RWPE2 (cell line): ENCODE measurements around the gene TARP.
A peak's percentile ranks its signal among the peaks of the same experiment; 100 is the strongest.

ENCODE experiments used
- ATAC-seq: fragments of 200-7000 bp; cut with Tn5 transposase; 3 replicates; pipeline ENCODE4 v1.9.1; 2021; ENCODE audit warnings: low read depth
- DNase-seq: peaks from one replicate; pipeline ENCODE4 v3.0.0-alpha.2; 2020; ENCODE audit warnings: low spot score
- H3K27ac ChIP-seq: fragments of 450-650 bp; 2 replicates; pipeline ENCODE4 v1.5.1; 2017; ENCODE audit warnings: mild to moderate bottlenecking; ENCODE audit not compliant: poor library complexity, severe bottlenecking
- H3K27me3 ChIP-seq: fragments of 250-450 bp; sonication (Bioruptor Pico); 2 replicates; pipeline ENCODE4 v1.5.1; 2021; ENCODE audit warnings: mild to moderate bottlenecking, moderate library complexity; ENCODE audit not compliant: insufficient read depth, poor library complexity, severe bottlenecking
- H3K36me3 ChIP-seq: fragments of 250-450 bp; sonication (Bioruptor Pico); 2 replicates; pipeline ENCODE4 v1.5.1; 2020; ENCODE audit warnings: low read depth, mild to moderate bottlenecking, moderate library complexity
- H3K4me1 ChIP-seq: fragments of 250-450 bp; sonication (Bioruptor Pico); 2 replicates; pipeline ENCODE4 v1.5.1; 2021; ENCODE audit warnings: mild to moderate bottlenecking, moderate library complexity; ENCODE audit not compliant: insufficient read depth, poor library complexity, severe bottlenecking
- H3K4me3 ChIP-seq: fragments of 250-450 bp; sonication (Bioruptor Pico); 2 replicates; pipeline ENCODE4 v1.5.1; 2021; ENCODE audit warnings: mild to moderate bottlenecking, moderate library complexity; ENCODE audit not compliant: severe bottlenecking
- H3K9me3 ChIP-seq: fragments of 250-450 bp; sonication (Bioruptor Pico); 2 replicates; pipeline ENCODE4 v1.5.1; 2021; ENCODE audit warnings: mild to moderate bottlenecking, moderate library complexity; ENCODE audit not compliant: severe bottlenecking
- TF ChIP-seq, protein P1 (sequence below): fragments of 450-650 bp; IDR thresholded peaks from one replicate; pipeline ENCODE4 v1.5.1; 2017; ENCODE audit warnings: mild to moderate bottlenecking, moderate library complexity; ENCODE audit not compliant: poor library complexity, severe bottlenecking

The TARP gene

DNA sequence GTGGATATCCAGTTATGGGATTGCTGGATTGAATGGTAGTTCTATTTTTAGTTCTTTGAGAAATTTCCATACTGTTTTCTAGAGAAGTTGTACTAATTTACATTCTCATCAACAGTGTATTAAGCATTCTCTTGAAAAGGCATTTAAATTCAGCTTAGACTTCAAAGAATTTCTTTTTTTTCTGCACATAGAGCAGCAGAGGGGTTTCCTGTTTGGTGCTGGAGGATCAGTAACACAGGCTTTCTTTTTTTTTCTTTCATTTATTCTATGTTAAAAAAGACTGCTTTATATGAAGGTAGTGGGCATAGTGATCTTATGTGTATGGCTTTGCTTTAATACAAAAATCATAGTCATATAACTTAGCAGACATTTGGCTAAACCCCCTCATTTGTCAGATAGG is 47.6 kb upstream of the TARP start:
- H3K9me3 ChIP-seq = no peaks in the 10 kb centered on the region
- H3K36me3 ChIP-seq = no peaks in the 10 kb centered on the region
- TF ChIP-seq, protein P1, sequence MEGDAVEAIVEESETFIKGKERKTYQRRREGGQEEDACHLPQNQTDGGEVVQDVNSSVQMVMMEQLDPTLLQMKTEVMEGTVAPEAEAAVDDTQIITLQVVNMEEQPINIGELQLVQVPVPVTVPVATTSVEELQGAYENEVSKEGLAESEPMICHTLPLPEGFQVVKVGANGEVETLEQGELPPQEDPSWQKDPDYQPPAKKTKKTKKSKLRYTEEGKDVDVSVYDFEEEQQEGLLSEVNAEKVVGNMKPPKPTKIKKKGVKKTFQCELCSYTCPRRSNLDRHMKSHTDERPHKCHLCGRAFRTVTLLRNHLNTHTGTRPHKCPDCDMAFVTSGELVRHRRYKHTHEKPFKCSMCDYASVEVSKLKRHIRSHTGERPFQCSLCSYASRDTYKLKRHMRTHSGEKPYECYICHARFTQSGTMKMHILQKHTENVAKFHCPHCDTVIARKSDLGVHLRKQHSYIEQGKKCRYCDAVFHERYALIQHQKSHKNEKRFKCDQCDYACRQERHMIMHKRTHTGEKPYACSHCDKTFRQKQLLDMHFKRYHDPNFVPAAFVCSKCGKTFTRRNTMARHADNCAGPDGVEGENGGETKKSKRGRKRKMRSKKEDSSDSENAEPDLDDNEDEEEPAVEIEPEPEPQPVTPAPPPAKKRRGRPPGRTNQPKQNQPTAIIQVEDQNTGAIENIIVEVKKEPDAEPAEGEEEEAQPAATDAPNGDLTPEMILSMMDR = no peak
- DNase-seq (no peak), ATAC-seq (no peak)
- H3K4me1 ChIP-seq = peaks cover 8% of the 10 kb centered on the region
- peaks cover under 1% of the 10 kb centered on the region for H3K27me3 ChIP-seq
- no peak overlapping the region for H3K27ac ChIP-seq
- no peak overlapping the region for H3K4me3 ChIP-seq

DNA sequence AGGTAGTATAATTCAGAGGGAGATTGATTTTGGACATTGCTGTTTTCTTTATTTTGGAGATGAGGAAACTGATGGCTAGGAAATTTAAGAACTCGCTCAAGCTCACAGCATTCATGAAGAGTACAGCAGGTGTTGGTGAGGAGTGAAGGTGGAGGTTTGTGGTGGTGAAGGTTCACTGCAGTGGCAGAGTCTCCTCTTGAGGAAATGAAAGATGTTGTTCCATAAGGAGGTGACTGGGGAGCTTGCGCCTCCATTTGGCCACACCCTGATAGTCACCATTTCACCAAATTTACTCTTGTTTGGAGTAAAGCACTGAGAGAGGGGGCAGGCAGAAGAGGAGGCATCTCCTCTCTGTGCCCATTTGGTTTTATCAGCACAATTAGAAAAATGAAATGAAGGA is 46.4 kb upstream of the TARP start:
- Histone ChIP-seq H3K9me3 (no peaks in the 10 kb centered on the region), H3K4me1 (peaks cover 8% of the 10 kb centered on the region), H3K27me3 (no peaks in the 10 kb centered on the region), H3K36me3 (no peaks in the 10 kb centered on the region), H3K4me3 (no peak overlapping the region), H3K27ac (no peak overlapping the region)
- DNase-seq (no peak), ATAC-seq (no peak)
- TF ChIP-seq, protein P1 = no peak

DNA sequence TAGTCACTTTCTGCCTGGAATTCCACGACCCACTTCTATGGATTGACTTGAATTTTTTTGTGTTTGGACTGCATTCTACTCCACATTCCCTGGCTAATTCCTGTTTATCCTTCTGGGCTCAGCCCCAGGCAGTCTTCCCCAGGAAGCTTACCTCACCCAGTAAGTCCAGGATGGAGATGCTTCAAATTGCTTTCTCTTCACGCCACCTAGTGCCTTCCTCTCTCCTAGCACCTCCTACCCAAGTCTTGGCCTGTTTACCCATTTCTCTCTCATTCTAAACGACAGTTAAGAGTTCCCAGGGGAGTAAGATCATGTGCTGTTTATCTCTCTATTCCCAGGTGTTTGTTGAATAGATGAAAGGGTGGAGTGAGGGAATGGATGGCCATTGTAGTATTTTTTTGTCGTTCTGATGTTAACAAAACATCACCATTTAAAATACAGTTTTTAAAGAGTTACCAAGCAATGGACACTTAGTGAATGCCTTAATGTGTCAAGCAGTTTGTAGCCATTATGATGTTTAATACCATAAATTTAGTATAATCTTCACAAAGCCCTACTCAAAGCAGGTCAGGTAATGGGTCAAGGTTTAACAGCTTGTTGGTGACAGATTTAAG is 45.5 kb upstream of the TARP start:
- TF ChIP-seq, protein P1 = peak; percentile 81
- no peaks in the 10 kb centered on the region for H3K27me3 ChIP-seq
- peak; percentile 93 for ATAC-seq
- H3K9me3 ChIP-seq = no peaks in the 10 kb centered on the region
- no peak for DNase-seq
- no peak overlapping the region for H3K27ac ChIP-seq
- H3K4me3 ChIP-seq = no peak overlapping the region
- no peaks in the 10 kb centered on the region for H3K36me3 ChIP-seq
- peaks cover 8% of the 10 kb centered on the region for H3K4me1 ChIP-seq

DNA sequence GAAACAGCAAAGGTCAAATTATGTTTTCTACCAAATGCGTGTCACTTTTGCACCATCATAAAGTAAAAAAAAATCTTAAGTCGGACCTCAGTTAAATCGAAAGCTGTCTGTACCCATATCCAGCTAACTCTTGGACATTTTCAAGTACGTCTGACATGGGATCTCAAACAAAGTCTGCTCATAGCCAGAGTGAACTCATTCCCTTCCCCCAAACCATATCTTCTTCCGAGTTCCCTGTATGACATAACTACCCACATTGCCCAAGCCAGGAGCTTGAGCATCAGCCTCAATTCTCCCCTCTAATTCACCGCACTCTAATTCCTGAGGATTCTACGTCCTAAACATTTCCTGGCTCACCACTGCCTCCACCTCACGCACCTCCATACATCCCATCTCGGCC is 44.8 kb upstream of the TARP start:
- TF ChIP-seq, protein P1 = no peak
- H3K4me1 ChIP-seq = peaks cover 8% of the 10 kb centered on the region
- H3K27ac ChIP-seq = no peak overlapping the region
- DNase-seq = no peak
- H3K27me3 ChIP-seq = no peaks in the 10 kb centered on the region
- H3K36me3 ChIP-seq = no peaks in the 10 kb centered on the region
- H3K9me3 ChIP-seq = no peaks in the 10 kb centered on the region
- ATAC-seq = no peak
- no peak overlapping the region for H3K4me3 ChIP-seq

DNA sequence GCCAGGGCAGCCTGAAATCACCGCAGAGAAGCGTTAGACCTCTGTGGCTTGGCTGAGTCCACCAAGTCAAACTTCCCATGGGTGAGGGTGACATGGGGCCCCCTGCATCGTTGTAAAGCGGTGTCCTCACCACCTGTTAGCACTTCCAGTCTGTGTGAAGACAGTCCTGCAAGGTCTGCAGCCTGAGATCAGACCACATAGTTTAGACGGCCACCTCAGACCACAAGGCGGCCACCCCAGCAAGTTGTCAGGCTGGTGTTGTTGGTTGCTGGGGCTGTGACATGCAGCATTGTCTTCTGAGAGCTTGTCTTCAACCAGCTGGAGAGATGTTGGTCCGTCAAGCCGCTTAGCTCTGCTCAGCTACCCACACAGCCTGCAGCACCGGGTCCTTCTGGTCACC is 44.1 kb upstream of the TARP start:
- peaks cover 8% of the 10 kb centered on the region for H3K4me1 ChIP-seq
- H3K36me3 ChIP-seq = no peaks in the 10 kb centered on the region
- ATAC-seq (no peak), DNase-seq (no peak)
- no peaks in the 10 kb centered on the region for H3K27me3 ChIP-seq
- H3K4me3 ChIP-seq = no peak overlapping the region
- H3K9me3 ChIP-seq = no peaks in the 10 kb centered on the region
- TF ChIP-seq, protein P1 = no peak
- H3K27ac ChIP-seq = no peak overlapping the region
